HG03097 (cell line): ENCODE measurements around the gene ARHGDIB.

Source experiments
- ATAC-seq: cut with Tn5 transposase; IDR thresholded peaks from one replicate; pipeline ENCODE4 v1.9.1; 2021; ENCODE audit not compliant: unreplicated experiment, low FRiP score

ARHGDIB gene

GRCh38 chr12:14984766-14985285 lies 23.4 kb upstream of the ARHGDIB start:
- no peak for ATAC-seq

GRCh38 chr12:14984036-14984435 lies 22.6 kb upstream of the ARHGDIB start:
- ATAC-seq, result no peak

- ATAC-seq, result no peak
Observed at GRCh38 chr12:14982991-14983390, 21.6 kb upstream of the ARHGDIB start.

DNA sequence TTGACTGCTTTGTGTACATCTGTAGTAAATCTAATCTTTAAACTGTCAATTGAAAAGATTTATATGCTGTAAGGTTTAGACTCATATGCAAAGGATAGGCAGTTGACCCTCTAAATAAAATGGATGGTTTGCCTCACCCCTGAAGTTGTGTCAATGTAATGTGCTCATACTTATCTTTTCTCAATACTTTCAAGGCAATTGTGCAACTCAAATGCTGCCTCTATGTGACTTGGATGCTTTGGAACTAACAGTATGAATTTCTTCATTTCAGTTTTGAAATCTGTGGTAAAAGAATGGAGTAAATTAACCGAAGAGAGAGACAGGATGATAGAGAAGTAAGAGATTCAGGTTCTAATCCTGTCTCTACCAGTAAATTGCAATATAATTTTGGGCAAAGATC lies 21.2 kb upstream of the ARHGDIB start:
- no peak for ATAC-seq

GRCh38 chr12:14981049-14981448 lies 19.6 kb upstream of the ARHGDIB start:
- ATAC-seq, result peak; percentile 49

GRCh38 chr12:14979468-14979867 lies 18.1 kb upstream of the ARHGDIB start:
- no peak for ATAC-seq

DNA sequence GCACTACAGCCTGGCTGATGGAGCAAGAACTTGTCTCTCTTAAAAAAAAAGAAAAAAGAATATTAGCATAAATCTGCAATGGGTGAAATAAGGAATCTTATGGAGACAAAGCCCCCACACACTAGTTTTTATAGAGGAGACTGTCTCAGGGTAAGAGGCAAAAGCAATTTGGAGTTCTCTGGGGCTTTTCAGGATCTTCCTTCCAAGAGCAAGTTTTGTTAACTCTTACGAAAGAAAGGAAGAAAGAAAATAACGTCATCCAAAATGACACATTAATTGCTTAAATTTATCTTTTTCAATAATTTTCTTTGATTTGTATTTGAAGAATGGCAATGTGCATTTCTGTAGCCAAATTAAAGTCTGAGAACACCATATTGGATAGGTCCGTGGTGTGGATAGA lies 15.3 kb upstream of the ARHGDIB start:
- no peak for ATAC-seq

DNA sequence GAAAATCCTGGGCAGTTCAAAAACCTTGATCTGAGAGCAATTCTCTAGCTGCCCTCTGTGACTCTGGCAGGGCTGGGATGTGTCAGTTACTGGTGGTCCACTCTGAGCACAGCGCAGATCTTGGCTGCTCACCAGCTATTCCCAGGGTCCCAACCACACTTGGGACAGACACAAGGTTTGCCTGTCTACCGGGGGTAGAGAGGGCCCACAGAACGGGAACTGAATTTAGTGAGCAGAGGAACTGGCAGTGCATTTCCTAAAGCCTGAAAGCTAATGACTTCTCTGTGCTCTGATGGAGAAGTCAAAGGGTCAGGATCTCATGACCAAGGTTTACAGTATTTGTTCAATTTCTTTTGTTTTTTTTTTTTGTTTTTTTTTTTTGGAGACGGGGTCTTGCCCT lies 14.1 kb upstream of the ARHGDIB start:
- ATAC-seq, result no peak

GRCh38 chr12:14974633-14975032 lies 13.2 kb upstream of the ARHGDIB start:
- ATAC-seq, result no peak

- no peak for ATAC-seq
Observed at GRCh38 chr12:14972816-14973215, 11.4 kb upstream of the ARHGDIB start, which contains the start of gene PDE6H. Gene PDE6H (plus strand): TSS chr12:14973042. CDS start chr12:14978013, 4,971 bp downstream.

DNA sequence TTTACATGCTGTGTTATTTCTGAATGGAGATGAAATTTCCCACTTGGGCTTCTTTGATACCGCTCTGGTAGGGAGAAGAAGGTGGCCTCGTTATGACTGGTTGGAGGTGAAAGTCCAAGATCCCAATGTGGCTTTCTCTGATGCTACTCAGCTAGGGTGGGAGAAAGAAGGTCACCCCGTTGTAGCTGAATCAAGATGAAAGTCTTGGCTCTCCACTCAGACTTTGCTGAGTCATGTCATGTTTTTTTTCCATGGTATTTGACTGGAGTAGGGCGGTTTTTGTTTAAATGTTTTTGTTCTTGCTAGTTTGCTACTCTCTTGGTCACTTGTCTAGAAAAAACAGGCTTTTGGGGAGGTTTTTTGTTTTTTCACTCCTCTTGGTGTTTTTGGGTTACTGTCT lies 9.1 kb upstream of the ARHGDIB start:
- ATAC-seq, result no peak

DNA sequence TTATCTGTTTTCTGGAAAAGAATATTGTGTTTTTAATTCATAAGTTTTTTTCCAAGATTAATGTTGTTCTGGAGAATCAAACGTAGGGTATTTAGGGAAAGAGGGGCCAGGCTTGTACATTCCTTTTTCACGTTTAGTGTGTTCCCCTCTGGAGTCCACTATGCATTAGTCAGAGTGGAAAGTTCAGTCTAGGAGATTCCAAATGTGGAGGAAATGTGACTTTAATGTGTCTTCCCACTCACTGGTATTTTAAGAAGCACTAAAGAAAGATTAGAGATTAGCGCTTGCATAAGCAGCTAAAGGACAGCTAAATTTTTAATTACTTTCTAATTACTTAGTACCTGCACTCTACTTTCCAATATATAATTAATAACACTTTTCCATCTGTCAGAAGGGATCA lies 7.1 kb upstream of the ARHGDIB start:
- no peak for ATAC-seq

DNA sequence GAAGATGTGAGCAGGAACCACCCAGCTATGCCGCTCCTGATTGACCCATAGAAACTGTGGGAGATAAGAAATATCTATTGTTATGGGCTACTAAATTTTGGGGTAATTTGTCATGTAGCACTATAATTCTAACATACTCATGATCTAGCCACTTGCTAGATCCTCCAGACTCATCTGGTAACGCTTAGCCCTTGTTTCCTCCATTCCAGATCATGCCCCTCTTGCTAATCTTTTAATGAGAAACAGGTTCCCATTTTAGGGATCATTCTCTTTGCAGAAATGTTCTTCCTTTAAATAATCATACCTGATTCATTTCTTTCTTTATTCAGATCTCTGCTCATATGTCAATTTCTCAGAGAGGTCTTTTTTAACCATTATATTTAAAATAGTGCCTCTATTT lies 3.8 kb upstream of the ARHGDIB start:
- no peak for ATAC-seq

- no peak for ATAC-seq
Observed at GRCh38 chr12:14964406-14964805, 3.0 kb upstream of the ARHGDIB start.

GRCh38 chr12:14963520-14963919 lies 2.1 kb upstream of the ARHGDIB start:
- no peak for ATAC-seq

DNA sequence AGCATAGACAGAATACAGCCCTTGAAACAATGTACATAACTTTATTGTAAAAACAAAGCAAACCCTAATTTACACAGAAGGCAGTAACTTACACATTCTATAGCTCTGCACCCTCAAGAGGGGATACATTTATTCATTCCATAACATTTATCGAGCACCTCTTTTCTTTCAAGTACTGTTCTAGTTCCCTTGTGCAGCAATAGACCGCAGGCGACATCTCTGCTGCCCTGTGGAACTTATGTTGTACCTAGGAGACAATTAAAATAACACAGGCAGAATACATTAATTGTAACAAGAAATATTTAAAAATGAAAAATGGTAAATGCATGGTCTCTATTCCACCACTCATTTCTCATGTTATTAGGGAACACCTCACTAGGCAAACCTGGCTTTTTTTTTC lies 1.4 kb upstream of the ARHGDIB start:
- ATAC-seq, result no peak

GRCh38 chr12:14962153-14962539 lies 745 bp upstream of the ARHGDIB start:
- no peak for ATAC-seq

- peak; percentile 28 for ATAC-seq
Observed at GRCh38 chr12:14960548-14961465, 594 bp downstream of the ARHGDIB start.

GRCh38 chr12:14959916-14960496 lies 1.4 kb downstream of the ARHGDIB start:
- ATAC-seq, result no peak

- no peak for ATAC-seq
Observed at GRCh38 chr12:14959463-14959862, 1.9 kb downstream of the ARHGDIB start.

GRCh38 chr12:14959126-14959440 lies 2.3 kb downstream of the ARHGDIB start:
- ATAC-seq, result no peak
